A549 (cell line): Measurements from ENCODE around the gene ZNF532.

Experiments used
- CBX8 ChIP-seq: fragments of 200-600 bp; sonication (generic); IDR thresholded peaks from 2 replicates; pipeline ENCODE4 v1.6.1; 2016
- CEBPB ChIP-seq, 2 experiments: fragments of >200 bp in 1 of 2; sonication (Bioruptor Twin) in 1 of 2; formaldehyde crosslinking in 1 of 2; IDR thresholded peaks; 2 replicates each; pipeline ENCODE4 v1.6.1; 2012 to 2016
- CTCF ChIP-seq: fragments of >200 bp; sonication (Bioruptor Twin); formaldehyde crosslinking; IDR thresholded peaks from 3 replicates; pipeline ENCODE4 v1.5.1; 2016
- EP300 ChIP-seq, 2 experiments: fragments of >200 bp; sonication (Bioruptor Twin); formaldehyde crosslinking; IDR thresholded peaks; 2 replicates in 1 of 2; 3 replicates in 1 of 2; pipeline ENCODE4 v1.6.1; 2016 to 2017
- HOXA7 ChIP-seq: fragments of 250-450 bp; sonication (Bioruptor Pico); IDR thresholded peaks from 2 replicates; pipeline ENCODE4 v1.5.0; 2020; ENCODE audit warnings: mild to moderate bottlenecking, moderate library complexity
- MAX ChIP-seq: IDR thresholded peaks from 2 replicates; pipeline ENCODE4 v1.6.1; 2012
- MYC ChIP-seq: IDR thresholded peaks from 2 replicates; pipeline ENCODE4 v1.6.1; 2012; ENCODE audit warnings: mild to moderate bottlenecking, inconsistent platforms, low read length, improper control_type of control experiment, borderline replicate concordance
- POLR2A ChIP-seq: IDR thresholded peaks from 2 replicates; pipeline ENCODE4 v1.6.1; 2012; ENCODE audit warnings: mild to moderate bottlenecking, low read length
- REST ChIP-seq: fragments of 200-600 bp; sonication (generic); IDR thresholded peaks from 2 replicates; pipeline ENCODE4 v1.6.1; 2016; ENCODE audit warnings: antibody characterized with exemption, mild to moderate bottlenecking, moderate library complexity
- RNF2 ChIP-seq: fragments of 200-600 bp; sonication (generic); IDR thresholded peaks from 2 replicates; pipeline ENCODE4 v1.6.1; 2016; ENCODE audit warnings: low read depth, mild to moderate bottlenecking, antibody characterized with exemption, moderate library complexity, borderline replicate concordance

GRCh38 chr18:58852629-58853028, 12.0 kb upstream of the ZNF532 start:
- TF ChIP-seq CTCF (no peak), CEBPB (IDR thresholded peaks at IDR 0.05) (no peak), EP300 (IDR thresholded peaks at IDR 0.05) (no peak), REST (no peak), POLR2A (no peak), CBX8 (no peak), MYC (no peak), MAX (no peak), RNF2 (no peak), HOXA7 (CRISPR knock-in tag) (no peak)
